Stimulated activated CD4-positive, alpha-beta T cell treated with anti-CD3 and anti-CD28 coated beads, Interleukin-15, amount 100 ng/mL, for 48 hours (primary cell): ENCODE data around the gene CACNG4.
"Not testable (repeated sequence)": the region's sequence is repeated elsewhere in the genome, so short reads cannot be mapped to it uniquely, and the experiment has no call there.

Experiments used
- DNase-seq, 2 donors: peaks; one replicate each; pipeline ENCODE4 v3.0.0-alpha.2; 2020; ENCODE audit warnings: low read depth in 2 of 2

The CACNG4 gene

DNA sequence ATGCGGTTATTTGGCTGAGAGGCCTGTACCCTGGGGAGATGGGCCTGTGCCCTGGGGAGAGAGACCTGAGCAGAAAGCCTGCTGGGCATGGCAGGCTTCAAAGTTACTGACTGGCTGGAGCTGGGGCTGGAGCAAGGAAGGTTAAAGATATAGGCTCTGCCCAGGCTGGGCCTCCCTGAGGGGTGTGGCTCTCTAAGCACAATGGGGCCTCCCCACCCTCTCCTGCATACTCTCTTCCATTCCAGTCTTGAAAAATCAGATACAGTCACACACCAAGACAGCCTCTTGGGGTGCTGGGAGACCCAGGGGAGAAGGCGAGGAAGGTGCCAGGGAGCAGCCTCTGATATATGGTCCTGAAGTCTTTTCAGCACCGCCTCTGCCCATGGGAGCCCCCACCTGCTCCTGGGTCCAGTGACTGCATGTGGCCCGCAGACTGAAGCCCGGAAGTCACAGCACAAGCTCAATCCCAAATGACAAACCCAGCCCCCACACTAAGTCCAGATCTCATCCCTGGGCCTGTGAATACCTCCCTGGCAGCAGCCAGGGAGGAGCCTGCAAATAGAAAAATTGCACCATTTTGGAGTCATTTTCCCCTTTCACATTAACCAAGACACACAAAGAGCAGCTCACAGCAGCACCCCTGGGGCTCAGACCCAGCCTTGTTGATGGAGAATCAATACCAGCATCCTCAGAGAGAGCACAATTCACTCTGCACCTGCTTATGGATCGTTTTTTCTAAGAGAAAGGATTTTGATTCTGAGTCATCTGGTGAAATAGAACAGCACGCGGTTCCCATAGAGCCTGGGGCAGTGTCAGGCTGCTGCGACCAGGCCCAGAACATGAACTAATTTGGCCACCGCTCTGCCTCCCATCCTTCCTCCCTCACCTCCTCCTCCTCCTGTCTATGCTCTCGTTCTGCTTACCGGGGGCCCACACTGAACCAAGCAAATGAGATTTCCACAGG is 54.2 kb downstream of the CACNG4 start:
- DNase-seq = no peak

DNA sequence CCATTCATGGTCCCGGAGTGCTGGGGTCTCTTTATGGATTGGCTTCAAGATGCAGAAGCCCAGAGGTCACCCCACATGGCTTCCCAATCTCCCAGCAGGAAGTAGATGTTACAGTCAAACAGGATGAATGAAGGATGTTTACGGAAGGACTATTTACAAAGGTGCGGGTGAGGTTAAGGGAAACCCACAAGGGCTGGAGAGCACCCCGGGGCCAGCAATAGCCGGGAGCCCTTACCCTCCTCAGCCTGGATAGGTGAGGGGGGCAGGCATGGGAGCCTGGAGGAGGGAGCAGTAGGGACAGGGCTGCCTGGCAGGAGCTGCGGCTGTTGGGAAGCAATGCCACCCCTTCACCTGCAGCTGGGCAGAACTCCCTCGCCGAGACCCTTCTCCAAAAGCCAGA is 55.3 kb downstream of the CACNG4 start:
- DNase-seq = no peak

DNA sequence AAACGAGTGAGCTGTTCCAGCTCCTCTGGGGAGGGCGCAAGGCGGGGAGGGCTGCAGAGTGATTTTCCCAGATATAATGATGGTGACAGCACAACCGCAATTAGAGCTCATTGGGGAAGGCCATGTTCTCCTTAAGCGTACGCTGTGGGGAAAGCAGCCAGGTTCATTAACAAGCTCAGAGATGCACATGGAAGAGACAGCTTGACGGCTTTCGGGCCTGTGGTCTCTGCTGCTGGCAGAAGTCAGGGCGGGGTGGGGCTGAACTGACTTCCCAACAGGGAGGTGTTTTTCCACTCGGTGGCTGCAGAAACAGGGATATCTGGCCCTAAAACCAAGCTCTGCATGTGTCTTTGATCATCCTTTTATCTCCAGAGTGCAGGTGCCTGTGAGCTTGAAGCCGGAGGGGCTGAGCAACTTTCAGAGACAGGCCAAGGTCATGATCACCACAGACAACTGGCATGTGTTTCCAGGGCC is 55.8 kb downstream of the CACNG4 start:
- no peak for DNase-seq

DNA sequence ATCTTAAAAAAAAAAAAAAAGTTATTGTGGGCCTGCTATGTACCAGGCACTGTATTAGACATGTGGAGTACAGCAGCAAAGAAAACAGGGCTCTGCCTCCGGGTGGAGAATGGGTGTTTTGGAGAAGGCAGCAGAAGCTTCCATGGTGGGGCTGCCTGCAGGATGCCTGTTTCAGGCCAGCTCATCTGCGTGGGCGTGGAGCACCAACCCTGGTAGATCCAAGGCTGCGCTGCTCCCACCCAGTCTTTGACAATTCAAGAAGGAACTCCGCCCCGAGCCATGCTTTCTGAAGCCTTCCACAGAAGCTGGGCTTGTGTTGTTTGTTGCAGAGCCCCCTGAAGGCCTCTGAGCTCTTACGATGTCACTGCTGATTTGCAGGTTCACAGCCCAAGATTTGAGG is 56.7 kb downstream of the CACNG4 start:
- DNase-seq = no peak

DNA sequence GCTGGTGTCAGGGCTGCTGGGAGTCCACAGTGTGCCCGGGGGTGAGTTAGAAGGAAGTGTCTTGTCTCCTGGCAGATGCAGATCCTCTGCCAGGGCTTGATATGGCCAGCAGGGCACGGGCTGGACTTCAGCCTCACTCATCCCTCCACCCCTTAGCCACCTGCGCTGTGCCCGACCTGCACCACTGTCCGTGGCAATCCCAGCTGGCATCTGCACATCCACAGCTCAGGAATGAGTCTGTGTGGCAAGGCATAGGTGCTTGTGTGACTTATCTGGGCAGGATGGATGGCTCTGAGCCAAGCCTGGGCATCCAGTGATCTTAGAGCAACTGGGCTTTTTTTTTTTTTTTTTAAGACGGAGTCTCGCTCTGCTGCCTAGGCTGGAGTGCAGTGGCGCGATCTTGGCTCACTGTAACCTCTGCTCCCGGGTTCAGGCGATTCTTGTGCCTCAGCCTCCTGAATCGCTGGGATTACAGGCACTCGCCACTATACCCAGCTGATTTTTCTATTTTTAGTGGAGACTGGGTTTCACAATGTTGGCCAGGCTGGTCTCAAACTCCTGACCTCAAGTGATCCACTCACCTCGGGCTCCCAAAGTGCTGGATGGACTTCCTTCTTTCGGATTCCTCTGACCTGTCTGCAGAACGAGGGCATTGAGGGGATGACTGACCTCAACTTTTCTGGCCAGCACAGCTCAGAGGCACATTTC is 57.4 kb downstream of the CACNG4 start:
- DNase-seq = no peak

DNA sequence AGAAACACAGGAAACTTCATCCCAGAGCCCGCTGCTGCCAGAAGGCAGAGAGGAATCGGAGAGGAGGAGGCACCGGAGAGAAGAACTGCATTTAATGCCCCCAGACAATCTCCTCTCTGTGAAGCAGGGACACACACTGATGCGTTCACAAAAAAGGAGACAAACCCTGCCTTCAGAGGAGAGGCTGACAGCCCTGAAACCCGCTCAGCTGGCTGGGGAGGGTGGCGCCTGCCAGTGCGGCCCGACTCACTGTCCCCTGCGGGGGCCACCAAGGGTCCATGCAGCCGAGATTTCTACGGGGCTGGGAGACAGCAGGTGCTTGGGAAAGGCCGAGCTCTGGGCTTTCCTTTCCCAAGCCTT is 57.9 kb downstream of the CACNG4 start:
- no peak for DNase-seq

DNA sequence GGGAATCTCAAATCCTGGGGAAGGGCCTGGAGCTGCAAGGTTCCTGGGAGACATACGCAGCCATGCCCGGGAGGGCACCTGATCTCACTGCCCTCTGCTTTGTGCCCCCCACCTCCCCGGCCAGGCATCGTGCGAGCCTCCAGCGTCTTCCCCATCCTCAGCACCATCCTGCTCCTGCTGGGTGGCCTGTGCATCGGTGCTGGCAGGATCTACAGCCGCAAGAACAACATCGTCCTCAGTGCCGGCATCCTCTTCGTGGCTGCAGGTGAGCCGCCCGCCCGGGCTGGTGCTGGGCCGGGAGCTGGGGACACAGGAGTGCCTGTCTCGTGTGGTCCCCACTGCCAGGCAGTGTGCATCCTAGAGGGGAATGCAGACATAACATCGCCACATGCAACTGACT is 60.2 kb downstream of the CACNG4 start:
- no peak for DNase-seq

DNA sequence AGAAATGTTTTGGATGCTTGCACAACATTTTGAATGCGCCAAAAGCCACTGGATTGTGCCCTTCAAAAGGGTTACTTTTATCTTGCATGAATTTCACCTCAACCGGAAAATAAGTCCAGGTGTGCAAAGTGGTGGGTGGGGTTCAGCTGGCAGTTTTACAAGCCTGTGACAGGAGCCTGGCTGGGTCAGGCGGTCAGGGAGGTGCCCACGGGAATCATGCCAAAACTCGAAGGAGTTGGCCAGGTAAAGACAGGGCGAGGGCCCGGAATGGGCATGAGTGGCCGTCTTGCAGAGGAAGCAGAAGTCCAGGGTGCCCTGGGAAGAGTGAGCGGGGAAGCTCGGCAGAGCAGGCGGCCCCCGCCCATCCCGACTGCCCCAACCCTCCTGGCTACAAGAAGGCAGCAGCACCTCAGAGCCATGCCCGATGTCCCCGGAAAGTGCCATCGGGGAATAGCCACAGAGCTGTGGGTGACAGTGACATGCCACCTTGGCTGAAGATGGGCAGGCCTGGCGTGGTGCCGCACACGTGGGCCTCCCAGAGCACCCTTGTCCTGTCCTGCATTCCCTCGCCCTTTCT is 60.8 kb downstream of the CACNG4 start:
- no peak for DNase-seq

DNA sequence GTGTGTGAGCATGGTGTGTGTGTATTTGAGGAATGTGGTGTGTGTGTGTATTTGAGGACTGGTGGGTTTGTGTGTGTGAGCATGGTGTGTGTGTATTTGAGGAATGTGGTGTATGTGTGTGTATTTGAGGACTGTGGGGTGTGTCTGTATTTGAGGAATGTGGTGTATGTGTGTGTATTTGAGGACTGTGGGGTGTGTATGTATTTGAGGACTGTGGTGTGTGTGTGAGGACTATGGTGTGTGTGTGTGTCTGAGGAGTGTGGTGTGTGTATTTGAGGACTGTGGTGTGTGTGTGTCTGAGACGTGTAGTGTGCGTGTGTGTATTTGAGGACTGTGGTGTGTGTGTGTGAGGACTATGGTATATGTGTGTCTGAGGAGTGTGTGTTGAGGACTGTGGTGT is 61.8 kb downstream of the CACNG4 start:
- no peak for DNase-seq

DNA sequence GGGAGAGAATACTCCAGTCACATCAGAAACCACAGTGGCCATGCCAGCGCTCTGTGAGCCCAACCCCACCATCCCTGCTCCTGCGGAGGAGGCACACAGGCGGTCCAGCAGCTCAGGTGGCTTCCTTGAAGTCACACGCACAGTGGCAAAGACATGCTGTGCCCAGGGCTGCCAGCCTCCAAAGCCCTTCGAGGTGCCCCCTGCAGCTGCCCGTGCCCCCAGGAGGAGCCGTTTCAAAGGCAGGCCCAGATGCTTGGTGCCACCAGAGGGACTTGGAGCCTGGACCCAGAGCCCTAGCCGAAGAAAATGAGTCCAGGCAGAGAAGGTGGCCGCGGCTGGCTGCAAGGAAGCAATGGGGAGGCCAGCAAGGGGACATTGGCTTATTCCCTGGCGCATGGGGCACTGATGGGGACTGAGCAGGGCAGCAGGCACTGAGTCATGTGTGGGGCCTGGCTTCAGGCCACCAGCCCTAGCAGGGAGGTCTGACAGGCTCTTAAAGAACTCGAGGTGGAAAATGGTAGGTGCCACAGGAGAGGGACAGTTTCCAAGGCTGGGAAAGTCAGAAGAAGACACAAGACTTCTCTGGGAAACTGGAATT is 62.6 kb downstream of the CACNG4 start:
- no peak for DNase-seq

DNA sequence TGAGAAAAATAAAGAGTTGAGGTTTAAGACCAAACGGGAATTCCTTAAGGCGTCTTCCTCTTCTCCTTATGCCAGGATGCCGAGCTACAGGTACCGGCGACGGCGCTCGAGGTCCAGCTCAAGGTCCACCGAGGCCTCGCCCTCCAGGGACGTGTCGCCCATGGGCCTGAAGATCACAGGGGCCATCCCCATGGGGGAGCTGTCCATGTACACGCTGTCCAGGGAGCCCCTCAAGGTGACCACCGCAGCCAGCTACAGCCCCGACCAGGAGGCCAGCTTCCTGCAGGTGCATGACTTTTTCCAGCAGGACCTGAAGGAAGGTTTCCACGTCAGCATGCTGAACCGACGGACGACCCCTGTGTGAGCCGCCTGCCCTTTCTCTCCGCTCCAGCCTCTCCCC is 66.1 kb downstream of the CACNG4 start:
- no peak for DNase-seq

DNA sequence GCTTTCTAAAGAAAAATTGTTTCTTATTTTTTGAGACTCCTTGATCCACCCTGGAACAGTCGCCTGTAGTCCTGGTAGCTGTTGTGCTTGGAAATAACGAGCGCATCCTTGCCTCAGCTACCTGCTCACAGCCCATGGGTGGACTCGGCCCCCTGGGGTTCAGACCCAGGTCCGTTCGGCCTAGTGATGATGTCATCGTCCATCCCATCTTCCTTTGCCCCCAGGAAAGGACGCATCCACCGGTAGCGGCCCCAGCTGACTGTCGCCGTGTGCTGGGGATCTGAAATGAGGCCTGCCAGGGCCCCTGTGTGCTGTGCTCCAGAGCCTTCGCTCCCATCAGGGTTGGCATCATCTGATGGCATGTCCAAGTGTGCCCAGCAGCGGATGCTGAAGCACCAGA is 67.9 kb downstream of the CACNG4 start:
- no peak for DNase-seq

DNA sequence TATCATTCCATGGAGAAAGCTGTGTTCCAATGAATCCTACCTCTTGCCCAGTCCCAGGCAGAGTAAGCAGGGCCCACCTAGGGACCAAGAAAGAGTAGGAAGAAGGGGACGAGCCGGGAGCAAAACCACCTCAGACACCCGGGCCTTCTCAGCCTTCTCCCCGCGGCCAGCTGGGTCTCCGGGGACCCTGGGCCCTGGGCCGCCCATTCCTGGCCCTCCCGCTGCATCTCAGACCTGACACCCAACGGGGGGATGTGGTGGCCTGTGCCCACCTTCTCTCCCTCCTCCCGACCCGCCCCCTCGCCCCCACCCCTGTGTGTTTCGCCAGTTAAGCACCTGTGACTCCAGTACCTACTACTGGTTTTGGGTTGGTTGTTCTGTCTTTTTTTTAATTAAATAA is 68.5 kb downstream of the CACNG4 start:
- DNase-seq = no peak

DNA sequence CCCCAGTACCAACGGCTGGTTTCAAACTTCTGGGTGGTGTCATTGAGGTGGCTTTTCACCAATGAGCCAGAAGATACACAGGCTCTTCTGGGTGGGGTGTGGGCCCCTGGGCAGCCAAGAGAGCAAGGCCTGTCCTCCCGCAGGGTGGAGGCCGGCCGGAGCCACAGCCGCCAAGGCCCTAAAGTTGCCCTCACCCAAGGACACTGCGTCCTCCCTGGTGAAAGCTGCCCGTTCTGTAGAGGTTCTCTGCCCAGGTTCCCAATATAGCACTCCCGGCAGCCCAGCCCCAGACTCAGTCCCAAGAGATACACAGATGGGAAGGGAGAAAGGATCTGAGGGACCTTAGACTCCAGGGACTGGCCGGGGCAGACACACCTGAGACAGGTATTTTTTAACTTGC is 69.1 kb downstream of the CACNG4 start:
- DNase-seq = no peak

DNA sequence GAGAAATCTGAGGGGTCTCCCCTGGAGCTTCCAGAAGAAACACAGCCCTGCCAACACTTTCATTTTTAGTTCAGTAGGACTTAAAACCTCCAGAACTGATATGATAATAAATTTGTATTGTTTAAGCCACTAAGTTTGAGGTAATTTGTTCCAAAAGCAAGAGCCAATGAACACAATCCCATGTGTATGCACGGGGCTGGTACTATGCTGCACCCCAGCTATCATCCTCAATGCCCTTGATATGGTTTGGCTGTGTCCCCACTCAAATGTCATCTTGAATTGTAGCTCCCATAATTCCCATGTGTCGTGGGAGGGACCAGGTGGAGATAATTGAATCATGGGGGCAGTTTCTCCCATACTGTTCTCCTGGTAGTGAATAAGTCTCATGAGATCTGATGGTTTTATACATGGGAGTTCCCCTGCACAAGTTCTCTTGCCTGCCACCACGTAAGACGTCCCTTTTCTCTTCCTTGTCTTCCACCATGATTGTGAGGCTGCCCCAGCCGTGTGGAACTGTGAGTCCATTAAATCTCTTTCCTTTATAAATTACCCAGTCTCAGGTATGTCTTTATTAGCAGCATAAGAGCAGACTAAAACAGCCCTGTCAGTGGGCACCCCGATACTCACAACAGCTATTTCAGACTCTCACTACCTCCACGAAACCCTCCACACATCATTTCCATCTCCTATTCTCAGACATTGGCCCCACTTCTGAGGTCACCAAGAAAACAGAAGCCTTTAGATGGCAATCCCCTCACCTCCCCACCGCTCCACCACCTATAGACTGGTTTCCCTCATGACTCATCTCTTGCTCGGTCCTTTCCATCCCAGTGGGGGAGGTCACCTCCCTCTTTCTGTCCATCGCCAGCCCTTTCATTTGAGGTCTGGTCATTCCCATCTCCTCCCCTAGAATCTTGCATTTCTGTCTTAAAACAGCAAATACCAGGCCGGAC is 70.9 kb downstream of the CACNG4 start:
- no peak for DNase-seq

DNA sequence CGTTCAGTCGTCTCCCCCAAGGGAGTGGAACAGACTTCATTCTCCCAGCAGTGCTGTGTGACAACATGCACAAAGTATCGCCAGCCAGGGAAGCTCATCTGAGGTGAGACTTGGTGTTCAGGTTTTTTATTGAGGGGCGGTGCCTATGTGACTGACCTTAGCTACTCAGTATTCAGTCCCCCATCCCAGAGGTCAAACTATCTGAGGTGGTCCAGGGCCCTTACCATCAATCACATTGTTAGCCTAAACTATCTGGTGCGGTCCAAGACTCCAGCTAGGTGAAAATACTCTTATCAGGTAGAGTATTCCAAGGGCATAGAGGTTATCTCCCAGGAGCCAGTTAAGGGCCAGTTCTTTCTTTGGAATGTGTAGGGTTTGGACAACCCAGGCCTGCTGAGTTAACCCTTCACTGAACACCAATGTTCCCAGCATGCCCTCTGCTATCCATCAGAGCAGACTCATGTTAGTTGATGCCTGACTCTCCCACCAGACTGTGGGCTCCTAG is 74.4 kb downstream of the CACNG4 start:
- no peak for DNase-seq

DNA sequence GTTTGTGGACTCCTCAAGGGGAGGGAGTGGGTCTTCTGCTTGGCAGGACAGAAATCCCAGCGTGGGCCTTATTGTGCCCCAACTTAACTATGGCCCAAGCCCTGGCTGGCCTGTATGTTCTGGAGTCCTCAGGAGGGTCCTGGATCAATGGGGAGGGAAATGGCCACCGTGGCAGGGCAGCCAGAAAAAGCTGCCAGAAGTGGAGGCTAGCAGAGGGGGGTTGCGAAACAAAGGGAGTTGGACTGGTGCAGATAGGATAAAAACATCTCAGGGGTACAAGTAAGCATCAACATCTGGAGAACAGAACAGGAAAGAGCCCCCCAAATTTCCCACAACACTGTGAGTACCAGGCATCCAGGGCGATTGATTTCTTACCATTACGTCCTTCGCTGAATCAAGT is 76.1 kb downstream of the CACNG4 start:
- no peak for DNase-seq

DNA sequence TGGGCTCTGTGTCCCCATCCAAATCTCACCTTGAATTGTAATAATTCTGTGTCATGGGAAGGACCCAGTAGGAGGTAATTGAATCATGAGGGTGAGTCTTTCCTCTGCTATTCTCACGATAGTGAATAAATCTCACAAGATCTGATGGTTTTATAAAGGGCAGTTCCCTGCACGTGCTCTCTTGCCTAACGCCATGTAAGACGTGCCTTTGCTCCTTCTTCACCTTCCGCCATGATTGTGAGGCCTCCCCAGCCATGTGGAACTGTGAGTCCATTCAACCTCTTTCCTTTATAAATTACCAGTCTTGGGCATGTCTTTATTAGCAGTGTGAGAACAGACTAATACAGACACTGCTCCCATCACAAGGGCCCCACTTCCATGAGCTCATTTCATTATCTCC is 76.6 kb downstream of the CACNG4 start:
- DNase-seq = not testable (repeated sequence)

DNA sequence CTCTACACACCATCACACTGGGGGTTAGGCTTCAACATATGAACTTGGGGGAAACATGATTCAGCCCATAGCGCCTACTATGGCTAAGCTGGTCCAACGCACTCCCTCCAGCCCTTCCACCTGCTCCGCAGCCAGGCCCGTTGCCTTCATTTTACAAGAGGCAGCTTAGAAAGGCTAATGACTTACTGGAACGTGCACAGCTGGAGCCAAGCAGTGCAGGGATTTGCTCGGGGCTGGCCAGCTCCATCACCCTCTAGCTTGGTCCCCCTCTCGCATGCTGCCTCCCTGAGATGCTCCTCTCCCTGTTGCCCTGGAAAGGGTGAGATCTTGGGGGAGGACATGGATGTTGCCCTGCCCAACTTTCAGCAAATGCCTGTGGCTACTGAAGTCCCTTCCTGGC is 77.0 kb downstream of the CACNG4 start:
- DNase-seq = no peak

DNA sequence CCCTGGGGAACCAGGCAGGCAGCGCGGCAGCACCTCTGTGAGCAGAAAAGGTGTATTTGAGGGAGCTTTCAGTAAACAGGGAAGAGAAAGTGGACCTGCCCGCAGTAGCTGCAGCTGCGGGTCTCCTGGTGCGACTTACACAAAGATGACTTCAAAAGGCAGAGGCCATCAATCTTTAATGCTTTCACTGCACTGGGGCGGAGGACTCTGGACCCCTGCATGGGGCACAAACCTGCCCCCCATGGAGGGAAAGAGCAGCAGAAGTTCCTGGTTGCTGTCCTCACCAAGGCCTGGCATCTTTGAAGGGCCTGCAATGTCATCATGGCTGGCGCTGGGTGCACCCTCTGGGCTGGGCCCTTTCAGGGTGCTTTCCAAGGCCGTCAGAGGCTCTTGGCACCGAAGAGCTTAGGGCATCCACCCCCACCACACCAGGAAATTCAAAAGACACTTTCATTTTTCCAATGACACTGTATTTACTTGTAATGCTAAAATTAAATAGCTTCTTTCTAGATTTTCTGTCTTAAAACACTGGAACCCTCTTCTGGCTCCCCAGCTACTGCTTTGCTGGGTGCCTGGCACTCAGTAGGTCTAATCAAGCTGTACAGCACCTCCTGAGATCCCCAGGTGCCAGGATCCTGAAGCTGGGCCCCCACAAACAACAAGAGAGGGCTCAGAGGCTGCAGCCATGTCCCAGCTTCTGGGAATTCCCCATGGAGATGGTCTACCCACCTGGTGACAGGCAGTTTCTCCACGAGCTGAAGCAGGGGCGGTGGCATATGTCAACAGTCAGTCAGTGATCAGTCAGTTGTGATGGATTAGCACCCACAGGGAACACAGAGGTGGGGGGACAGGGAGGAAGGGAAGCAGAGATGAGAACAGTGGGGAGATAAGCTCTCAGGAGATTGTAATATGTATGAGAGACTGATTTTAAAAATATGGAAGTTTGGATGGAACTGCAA is 77.7 kb downstream of the CACNG4 start:
- no peak for DNase-seq
